ENCODE data around the gene KIF12. TPM values are rescaled to one million over a fixed set of nuclear protein-coding genes. Genes with fewer than 3 reads are reported as not detected.

Gene KIF12
- total RNA-seq, 1 donor from 2014 or later = not detected

DNA sequence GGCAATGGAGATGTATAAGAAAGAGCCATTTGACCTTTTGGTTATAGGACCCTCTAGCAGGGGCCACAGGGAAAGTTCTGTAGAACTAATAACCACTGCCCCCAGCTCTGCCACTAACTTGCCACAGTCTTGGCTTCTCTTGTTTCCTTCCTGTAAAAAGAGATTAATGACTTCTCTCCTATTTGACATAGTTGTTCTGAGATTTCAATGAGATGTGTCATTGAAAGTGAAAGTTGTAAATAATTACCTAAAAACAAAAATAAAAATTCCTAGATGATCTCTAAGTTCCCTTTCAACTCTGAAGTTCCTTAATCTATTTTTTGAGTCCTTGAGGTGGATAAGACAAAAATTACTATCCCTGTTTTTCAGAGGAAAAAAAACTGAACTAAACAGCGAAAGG, 1.4 kb upstream of the KIF12 start:
- H3K27me3 ChIP-seq = no peaks in the 10 kb centered on the region
- H3K4me1 ChIP-seq = peaks cover 22% of the 10 kb centered on the region
- DNase-seq (ENCODE audit: extremely low spot score in 2 of 2) = no peak
- intact Hi-C loops (cut with DNase I) = no loop called here
- TF ChIP-seq, protein P1, sequence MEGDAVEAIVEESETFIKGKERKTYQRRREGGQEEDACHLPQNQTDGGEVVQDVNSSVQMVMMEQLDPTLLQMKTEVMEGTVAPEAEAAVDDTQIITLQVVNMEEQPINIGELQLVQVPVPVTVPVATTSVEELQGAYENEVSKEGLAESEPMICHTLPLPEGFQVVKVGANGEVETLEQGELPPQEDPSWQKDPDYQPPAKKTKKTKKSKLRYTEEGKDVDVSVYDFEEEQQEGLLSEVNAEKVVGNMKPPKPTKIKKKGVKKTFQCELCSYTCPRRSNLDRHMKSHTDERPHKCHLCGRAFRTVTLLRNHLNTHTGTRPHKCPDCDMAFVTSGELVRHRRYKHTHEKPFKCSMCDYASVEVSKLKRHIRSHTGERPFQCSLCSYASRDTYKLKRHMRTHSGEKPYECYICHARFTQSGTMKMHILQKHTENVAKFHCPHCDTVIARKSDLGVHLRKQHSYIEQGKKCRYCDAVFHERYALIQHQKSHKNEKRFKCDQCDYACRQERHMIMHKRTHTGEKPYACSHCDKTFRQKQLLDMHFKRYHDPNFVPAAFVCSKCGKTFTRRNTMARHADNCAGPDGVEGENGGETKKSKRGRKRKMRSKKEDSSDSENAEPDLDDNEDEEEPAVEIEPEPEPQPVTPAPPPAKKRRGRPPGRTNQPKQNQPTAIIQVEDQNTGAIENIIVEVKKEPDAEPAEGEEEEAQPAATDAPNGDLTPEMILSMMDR (IDR thresholded peaks at IDR 0.05) = no peak
- no peak for TF ChIP-seq POLR2AphosphoS5 (IDR thresholded peaks at IDR 0.05; ENCODE audit: insufficient read depth in 1 of 2, low read depth in 1 of 2)
- TF ChIP-seq POLR2A (IDR thresholded peaks at IDR 0.05) = no peak
- H3K9me3 ChIP-seq = no peaks in the 10 kb centered on the region
- no peak overlapping the region for H3K27ac ChIP-seq
- no peak overlapping the region for H3K4me3 ChIP-seq
- H3K36me3 ChIP-seq = no peaks in the 10 kb centered on the region

GRCh38 chr9:114099669-114100270, 678 bp upstream of the KIF12 start:
- DNase-seq (ENCODE audit: extremely low spot score in 2 of 2) = no peak
- no peaks in the 10 kb centered on the region for H3K9me3 ChIP-seq
- peaks cover 22% of the 10 kb centered on the region for H3K4me1 ChIP-seq
- intact Hi-C loops (cut with DNase I) = no loop called here
- no peaks in the 10 kb centered on the region for H3K27me3 ChIP-seq
- no peak overlapping the region for H3K27ac ChIP-seq
- no peak overlapping the region for H3K4me3 ChIP-seq
- H3K36me3 ChIP-seq = no peaks in the 10 kb centered on the region
- TF ChIP-seq, protein P1 (IDR thresholded peaks at IDR 0.05) = no peak
- TF ChIP-seq POLR2AphosphoS5 (IDR thresholded peaks at IDR 0.05; ENCODE audit: insufficient read depth in 1 of 2, low read depth in 1 of 2) (no peak), POLR2A (IDR thresholded peaks at IDR 0.05) (no peak)

DNA sequence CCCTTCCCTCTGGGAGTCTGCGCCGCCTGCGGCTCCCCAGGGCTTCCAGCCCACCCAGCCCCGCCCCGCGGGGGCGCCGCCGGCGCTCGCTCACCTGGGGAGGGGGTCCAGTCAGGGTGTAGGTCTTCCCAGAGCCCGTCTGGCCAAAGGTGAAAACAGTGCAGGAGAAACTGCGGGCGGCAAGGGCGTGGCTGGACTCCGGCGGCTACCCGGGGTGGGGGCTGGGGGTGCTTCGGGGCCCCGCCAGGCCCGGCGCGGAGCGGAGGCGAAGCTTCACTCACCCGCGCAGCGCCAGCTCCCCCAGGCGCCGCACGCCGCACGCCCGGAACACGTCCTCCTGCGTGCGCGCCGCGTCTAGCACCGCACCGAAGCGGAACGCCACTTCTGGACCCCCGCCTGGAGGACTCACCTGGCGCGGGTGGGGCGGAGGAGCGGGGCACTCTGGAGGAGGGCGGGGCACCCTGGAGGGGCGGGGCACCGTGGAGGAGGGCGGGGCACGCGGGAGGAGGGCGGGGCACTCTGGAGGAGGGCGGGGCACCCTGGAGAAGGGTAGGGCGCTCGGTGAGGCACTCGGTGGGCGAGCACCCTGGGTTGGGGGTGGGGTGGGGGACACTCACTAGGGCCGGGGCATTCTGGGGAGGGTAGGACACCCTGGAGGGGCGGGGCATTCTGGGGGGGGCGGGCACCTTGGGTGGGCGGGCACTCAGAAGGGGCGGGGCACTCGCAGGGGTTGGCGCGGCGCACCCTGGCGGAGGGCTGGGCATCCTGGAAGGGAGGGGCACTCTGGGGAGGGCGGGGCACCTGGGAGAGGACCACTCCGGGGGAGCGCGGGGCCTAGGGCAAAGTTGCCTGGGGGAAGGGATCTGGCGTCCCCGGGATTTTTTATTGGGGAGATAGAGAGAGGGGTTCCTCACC, 814 bp downstream of the KIF12 start:
- intact Hi-C loops (cut with DNase I) = no loop called here
- DNase-seq (ENCODE audit: extremely low spot score in 2 of 2) = no peak
- no peaks in the 10 kb centered on the region for H3K27me3 ChIP-seq

DNA sequence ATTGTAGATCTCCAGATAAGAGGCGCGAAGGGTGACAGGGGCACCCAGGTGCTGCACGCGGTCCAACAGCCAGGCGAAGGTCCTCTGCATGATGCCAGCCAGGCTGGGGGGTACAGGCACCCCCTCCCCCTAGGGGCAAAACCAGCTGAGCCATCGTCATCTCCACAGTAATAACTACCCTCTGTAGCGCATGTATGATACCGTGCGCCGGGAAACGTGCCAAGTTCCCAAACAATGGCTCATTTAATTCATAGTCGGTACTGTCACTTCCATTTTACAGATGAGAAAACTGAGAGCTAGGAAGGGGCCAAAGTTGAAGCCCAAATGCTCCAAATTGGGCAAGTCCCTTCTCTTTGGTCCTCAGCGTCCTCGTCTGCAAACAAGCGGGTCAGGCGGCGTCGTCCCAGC, 1.5 kb downstream of the KIF12 start:
- no peaks in the 10 kb centered on the region for H3K27me3 ChIP-seq
- no peak for DNase-seq (ENCODE audit: extremely low spot score in 2 of 2)

More for the DNA sequence above, 814 bp downstream of the KIF12 start:
- Histone ChIP-seq H3K4me3 (peak overlapping the region; percentile 37 to 51), H3K9me3 (no peaks in the 10 kb centered on the region), H3K36me3 (no peaks in the 10 kb centered on the region), H3K4me1 (peaks cover 22% of the 10 kb centered on the region), H3K27ac (no peak overlapping the region)
- TF ChIP-seq POLR2AphosphoS5 (IDR thresholded peaks at IDR 0.05; ENCODE audit: insufficient read depth in 1 of 2, low read depth in 1 of 2) (no peak), POLR2A (IDR thresholded peaks at IDR 0.05) (no peak)
- TF ChIP-seq, protein P1 (IDR thresholded peaks at IDR 0.05) = no peak

More for the DNA sequence above, 1.5 kb downstream of the KIF12 start:
- TF ChIP-seq POLR2AphosphoS5 (IDR thresholded peaks at IDR 0.05; ENCODE audit: insufficient read depth in 1 of 2, low read depth in 1 of 2) (no peak), POLR2A (IDR thresholded peaks at IDR 0.05) (no peak)
- TF ChIP-seq, protein P1 (IDR thresholded peaks at IDR 0.05) = no peak
- peaks cover 22% of the 10 kb centered on the region for H3K4me1 ChIP-seq
- intact Hi-C loops (cut with DNase I) = no loop called here
- no peaks in the 10 kb centered on the region for H3K36me3 ChIP-seq
- H3K27ac ChIP-seq = no peak overlapping the region
- H3K4me3 ChIP-seq = peak overlapping the region; percentile 37 to 51
- H3K9me3 ChIP-seq = no peaks in the 10 kb centered on the region
